MM.1S (cell line): ENCODE data around the gene SLC27A4.

Experiments used
- DNase-seq: peaks from one replicate; pipeline ENCODE4 v3.0.0-alpha.2; 2015
- H2AFZ ChIP-seq: fragments of 300-600 bp; sonication (generic); 2 replicates; pipeline ENCODE4 v1.6.0; 2016; ENCODE audit warnings: antibody characterized with exemption, low read length
- H3F3A ChIP-seq: fragments of 300-600 bp; sonication (generic); 2 replicates; pipeline ENCODE4 v1.6.1; 2016; ENCODE audit warnings: mild to moderate bottlenecking, antibody characterized with exemption, low read length, moderate library complexity, mixed read lengths; ENCODE audit not compliant: insufficient read depth
- H3K27ac ChIP-seq: fragments of 300-600 bp; sonication (generic); 2 replicates; pipeline ENCODE4 v1.5.1; 2016; ENCODE audit warnings: mild to moderate bottlenecking, low read length
- H3K27me3 ChIP-seq: fragments of 300-600 bp; sonication (generic); replicated peaks from 2 replicates; pipeline ENCODE4 v1.6.0; 2016; ENCODE audit warnings: low read length; ENCODE audit not compliant: insufficient read depth
- H3K36me3 ChIP-seq: fragments of 300-600 bp; sonication (generic); replicated peaks from 2 replicates; pipeline ENCODE4 v1.6.1; 2016; ENCODE audit warnings: mild to moderate bottlenecking, low read length, mixed read lengths; ENCODE audit not compliant: insufficient read depth
- H3K4me1 ChIP-seq: fragments of 300-600 bp; sonication (generic); 2 replicates; pipeline ENCODE4 v1.6.1; 2016; ENCODE audit warnings: low read length, mixed read lengths
- H3K4me2 ChIP-seq: fragments of 300-600 bp; sonication (generic); 2 replicates; pipeline ENCODE4 v1.6.0; 2016; ENCODE audit warnings: low read depth, low read length
- H3K4me3 ChIP-seq: fragments of 300-600 bp; sonication (generic); 2 replicates; pipeline ENCODE4 v1.5.1; 2016; ENCODE audit warnings: low read length, mixed read lengths
- H3K79me2 ChIP-seq: fragments of 300-600 bp; sonication (generic); 2 replicates; pipeline ENCODE4 v1.6.1; 2016; ENCODE audit warnings: mixed run types, low read length, mixed read lengths
- H3K9ac ChIP-seq: fragments of 300-600 bp; sonication (generic); 2 replicates; pipeline ENCODE4 v1.6.1; 2016; ENCODE audit warnings: low read length, mixed read lengths
- H3K9me2 ChIP-seq: fragments of 300-600 bp; sonication (generic); replicated peaks from 2 replicates; pipeline ENCODE4 v1.6.1; 2016; ENCODE audit warnings: mild to moderate bottlenecking, low read length, mixed read lengths; ENCODE audit not compliant: insufficient read depth
- H3K9me3 ChIP-seq: fragments of 300-600 bp; sonication (generic); replicated peaks from 2 replicates; pipeline ENCODE4 v1.6.1; 2016; ENCODE audit warnings: mild to moderate bottlenecking, low read length, mixed read lengths; ENCODE audit not compliant: insufficient read depth
- H4K20me1 ChIP-seq: fragments of 300-600 bp; sonication (generic); 2 replicates; pipeline ENCODE4 v1.6.1; 2016; ENCODE audit warnings: mild to moderate bottlenecking, low read length, moderate library complexity, mixed read lengths; ENCODE audit not compliant: insufficient read depth
- EZH2 ChIP-seq: fragments of 300-600 bp; sonication (generic); optimal IDR thresholded peaks from 2 replicates; pipeline ENCODE3; 2017; ENCODE audit warnings: low read depth, mild to moderate bottlenecking, antibody characterized with exemption, low read length, mixed read lengths
- EZH2phosphoT487 ChIP-seq: fragments of 300-600 bp; sonication (generic); IDR thresholded peaks from 2 replicates; pipeline ENCODE4 v1.6.1; 2018; ENCODE audit warnings: antibody characterized with exemption, low read length
- TF ChIP-seq, protein P1 (sequence below): fragments of 300-600 bp; sonication (generic); IDR thresholded peaks from 2 replicates; pipeline ENCODE4 v1.5.1; 2016; ENCODE audit warnings: antibody characterized with exemption, low read length, mixed read lengths

SLC27A4 gene

DNA sequence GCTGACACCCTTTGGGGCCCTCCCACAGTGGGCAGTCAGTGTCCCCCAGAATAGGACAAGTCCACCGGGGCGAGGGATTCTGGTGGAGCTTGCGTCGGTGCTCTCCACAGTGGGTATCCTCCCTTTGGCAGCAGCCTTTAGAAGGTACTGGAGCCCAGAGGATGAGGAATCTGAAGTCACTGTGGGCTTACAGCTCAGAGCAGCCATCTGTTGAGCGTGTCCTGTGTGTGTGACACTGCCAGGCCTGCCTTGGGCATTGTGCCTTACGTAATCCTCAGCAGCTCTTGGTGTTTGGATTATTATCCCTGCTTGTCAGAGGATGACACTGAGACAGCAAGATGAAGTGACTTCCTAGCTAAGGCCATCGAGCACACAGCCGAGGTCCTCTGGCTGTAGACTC is 43.5 kb downstream of the SLC27A4 start:
- no peak for TF ChIP-seq EZH2phosphoT487
- TF ChIP-seq, protein P1, sequence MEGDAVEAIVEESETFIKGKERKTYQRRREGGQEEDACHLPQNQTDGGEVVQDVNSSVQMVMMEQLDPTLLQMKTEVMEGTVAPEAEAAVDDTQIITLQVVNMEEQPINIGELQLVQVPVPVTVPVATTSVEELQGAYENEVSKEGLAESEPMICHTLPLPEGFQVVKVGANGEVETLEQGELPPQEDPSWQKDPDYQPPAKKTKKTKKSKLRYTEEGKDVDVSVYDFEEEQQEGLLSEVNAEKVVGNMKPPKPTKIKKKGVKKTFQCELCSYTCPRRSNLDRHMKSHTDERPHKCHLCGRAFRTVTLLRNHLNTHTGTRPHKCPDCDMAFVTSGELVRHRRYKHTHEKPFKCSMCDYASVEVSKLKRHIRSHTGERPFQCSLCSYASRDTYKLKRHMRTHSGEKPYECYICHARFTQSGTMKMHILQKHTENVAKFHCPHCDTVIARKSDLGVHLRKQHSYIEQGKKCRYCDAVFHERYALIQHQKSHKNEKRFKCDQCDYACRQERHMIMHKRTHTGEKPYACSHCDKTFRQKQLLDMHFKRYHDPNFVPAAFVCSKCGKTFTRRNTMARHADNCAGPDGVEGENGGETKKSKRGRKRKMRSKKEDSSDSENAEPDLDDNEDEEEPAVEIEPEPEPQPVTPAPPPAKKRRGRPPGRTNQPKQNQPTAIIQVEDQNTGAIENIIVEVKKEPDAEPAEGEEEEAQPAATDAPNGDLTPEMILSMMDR, result no peak
- TF ChIP-seq EZH2, result no peak
- H2AFZ ChIP-seq, result no peak overlapping the region
- no peaks in the 10 kb centered on the region for H3K4me1 ChIP-seq
- no peaks in the 10 kb centered on the region for H3K9me3 ChIP-seq
- no peaks in the 10 kb centered on the region for H3F3A ChIP-seq
- no peaks in the 10 kb centered on the region for H3K9me2 ChIP-seq
- no peak for DNase-seq
- H3K36me3 ChIP-seq, result no peaks in the 10 kb centered on the region; the same call in 1 of the 2 replicates
- no peak overlapping the region for H3K9ac ChIP-seq
- no peaks in the 10 kb centered on the region for H3K27me3 ChIP-seq
- H4K20me1 ChIP-seq, result no peaks in the 10 kb centered on the region
- no peak overlapping the region for H3K4me3 ChIP-seq
- no peak overlapping the region for H3K27ac ChIP-seq
- H3K79me2 ChIP-seq, result peaks cover 16% of the 10 kb centered on the region
- no peak overlapping the region for H3K4me2 ChIP-seq

DNA sequence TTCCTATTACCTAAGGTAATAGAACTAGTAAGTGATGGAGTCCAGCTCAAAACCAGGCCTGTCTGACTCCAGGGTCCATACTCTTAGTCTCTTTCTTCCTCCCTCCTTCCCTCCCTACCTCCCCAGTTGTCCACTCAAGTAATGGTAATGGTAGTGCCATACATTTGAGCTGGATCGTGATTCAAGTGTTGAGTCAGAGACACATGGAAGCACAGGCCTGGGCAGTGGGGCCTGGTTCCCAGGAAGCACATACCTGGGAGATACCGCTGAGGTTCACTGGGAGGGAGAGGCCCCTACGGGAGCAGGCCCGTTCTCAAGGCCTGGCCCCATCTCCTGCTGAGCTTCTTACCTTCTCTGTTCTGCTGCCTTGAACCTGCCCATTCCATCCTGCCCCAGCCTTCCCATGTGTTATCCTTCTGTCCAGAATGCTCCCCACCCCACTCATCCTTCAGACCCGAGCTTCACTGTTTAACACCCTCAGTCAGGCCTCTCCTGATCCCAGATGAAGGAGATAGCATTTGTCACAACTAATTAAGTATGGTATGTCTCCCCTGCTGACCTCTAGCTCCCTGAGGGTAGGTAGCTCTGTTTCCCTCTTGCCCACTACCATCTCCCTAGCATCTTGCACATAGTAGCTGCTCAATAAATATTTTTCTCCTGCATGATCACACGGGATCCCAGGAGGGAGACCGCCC is 44.6 kb downstream of the SLC27A4 start:
- no peak overlapping the region for H2AFZ ChIP-seq
- H4K20me1 ChIP-seq, result no peaks in the 10 kb centered on the region
- H3K9ac ChIP-seq, result no peak overlapping the region
- H3K27me3 ChIP-seq, result no peaks in the 10 kb centered on the region
- H3K27ac ChIP-seq, result no peak overlapping the region
- no peaks in the 10 kb centered on the region for H3F3A ChIP-seq
- H3K36me3 ChIP-seq, result no peaks in the 10 kb centered on the region; the same call in 1 of the 2 replicates
- no peak for DNase-seq
- no peak overlapping the region for H3K4me3 ChIP-seq
- no peaks in the 10 kb centered on the region for H3K9me3 ChIP-seq
- no peaks in the 10 kb centered on the region for H3K9me2 ChIP-seq
- no peaks in the 10 kb centered on the region for H3K4me1 ChIP-seq
- TF ChIP-seq, protein P1, result no peak
- TF ChIP-seq EZH2phosphoT487, result no peak
- TF ChIP-seq EZH2, result no peak
- H3K4me2 ChIP-seq, result no peak overlapping the region
- peaks cover 16% of the 10 kb centered on the region for H3K79me2 ChIP-seq

DNA sequence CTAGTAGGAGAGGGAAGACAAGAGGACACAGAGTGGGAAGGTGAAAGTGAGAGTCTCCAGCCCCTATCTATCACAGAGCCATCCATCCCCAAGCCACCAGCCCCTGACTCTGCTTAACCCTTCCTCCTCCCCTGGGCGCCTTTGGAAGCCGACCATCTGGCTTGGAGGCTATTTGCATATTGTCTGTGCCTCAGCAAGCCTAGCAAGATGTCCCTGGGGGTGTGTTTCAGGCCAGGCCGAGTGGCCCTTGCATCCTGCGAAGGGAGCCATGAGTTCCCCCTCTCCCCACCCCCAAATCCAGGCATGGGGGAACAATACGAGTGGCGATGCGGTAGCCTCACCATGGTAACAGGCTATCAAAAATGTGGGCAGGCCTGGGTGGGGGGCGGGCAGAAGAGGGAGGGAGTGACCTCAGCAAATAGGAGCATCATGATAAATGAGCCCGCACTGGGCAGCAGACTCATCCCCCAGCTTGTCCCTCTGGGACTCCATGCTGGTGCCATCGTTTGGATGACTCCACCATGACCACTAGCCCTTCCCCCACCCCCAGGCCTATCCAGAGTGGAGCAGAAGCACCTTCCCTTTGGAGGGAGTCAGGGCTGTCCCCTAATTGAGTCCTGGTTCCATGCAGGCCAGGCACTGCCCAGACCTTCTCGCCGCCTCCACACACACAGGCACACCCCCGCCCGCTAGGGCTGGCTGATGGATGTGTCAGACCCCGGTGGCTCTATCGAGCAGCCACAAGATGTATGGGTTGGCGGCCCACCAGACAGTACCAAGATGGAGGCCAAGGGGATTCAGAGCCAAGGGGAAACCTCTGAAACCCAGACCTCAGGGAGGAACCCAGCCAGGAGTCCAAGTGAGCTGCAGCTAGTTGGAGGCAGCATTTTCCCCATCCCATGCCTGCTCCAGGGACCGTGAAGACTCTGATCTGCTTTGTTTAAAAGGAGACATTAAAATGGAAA is 45.5 kb downstream of the SLC27A4 start:
- H3F3A ChIP-seq, result no peaks in the 10 kb centered on the region
- H4K20me1 ChIP-seq, result no peaks in the 10 kb centered on the region
- DNase-seq, result no peak
- no peaks in the 10 kb centered on the region for H3K27me3 ChIP-seq
- H3K4me3 ChIP-seq, result no peak overlapping the region
- no peak for TF ChIP-seq EZH2phosphoT487
- TF ChIP-seq EZH2, result no peak
- TF ChIP-seq, protein P1, result no peak
- no peaks in the 10 kb centered on the region for H3K4me1 ChIP-seq
- H3K9ac ChIP-seq, result no peak overlapping the region
- no peak overlapping the region for H2AFZ ChIP-seq
- peaks cover 16% of the 10 kb centered on the region for H3K79me2 ChIP-seq
- H3K9me3 ChIP-seq, result no peaks in the 10 kb centered on the region
- no peaks in the 10 kb centered on the region for H3K9me2 ChIP-seq
- H3K27ac ChIP-seq, result no peak overlapping the region
- no peak overlapping the region for H3K4me2 ChIP-seq
- no peaks in the 10 kb centered on the region; the same call in 1 of the 2 replicates for H3K36me3 ChIP-seq
